ENCODE data around the gene ZNF77.

- TF ChIP-seq NRF1 (conservative IDR thresholded peaks at IDR 0.05; ENCODE audit: low read depth, low read length) (no peak), EP300 (IDR thresholded peaks at IDR 0.05; ENCODE audit: borderline replicate concordance in 1 of 2, control insufficient read depth in 1 of 2, low read depth in 2 of 2, low read length in 2 of 2) (no peak), NFYB (IDR thresholded peaks at IDR 0.05; ENCODE audit: insufficient read depth, low read depth, low read length) (no peak), REST (IDR thresholded peaks at IDR 0.05; ENCODE audit: low read depth, low read length) (no peak), POLR2AphosphoS5 (IDR thresholded peaks at IDR 0.05; ENCODE audit: low read length) (no peak), ZBED1 (IDR thresholded peaks at IDR 0.05; ENCODE audit: borderline replicate concordance) (no peak), YBX1 (IDR thresholded peaks at IDR 0.05) (no peak), TCF7 (IDR thresholded peaks at IDR 0.05; ENCODE audit: borderline replicate concordance) (no peak), ZBTB40 (IDR thresholded peaks at IDR 0.05; ENCODE audit: borderline replicate concordance) (no peak), CTCF (IDR thresholded peaks at IDR 0.05 in 2 of 3, conservative IDR thresholded peaks at IDR 0.05 in 1 of 3; ENCODE audit: control insufficient read depth in 2 of 3, extremely low read depth in 1 of 3, insufficient read depth in 1 of 3, low read depth in 3 of 3, low read length in 3 of 3) (no peak), CREM (IDR thresholded peaks at IDR 0.05; ENCODE audit: low read depth) (no peak), POLR2A (IDR thresholded peaks at IDR 0.05; ENCODE audit: low read depth, low read length) (no peak), NBN (IDR thresholded peaks at IDR 0.05) (no peak), GABPA (IDR thresholded peaks at IDR 0.05; ENCODE audit: low read depth) (no peak)
These were observed 60.9 kb downstream of the ZNF77 start for GRCh38 chr19:2883686-2884439.

Measured in GM12878 (cell line).